CD14-positive monocyte (primary cell): ENCODE measurements around the gene NUP54. TPM values are rescaled to one million over a fixed set of nuclear protein-coding genes. Genes with fewer than 3 reads are reported as not detected.

Experiments used
- DNase-seq, 3 donors: peaks; one replicate each; pipeline ENCODE4 v3.0.0-alpha.2; 2011 to 2022
- H2AFZ ChIP-seq: 2 replicates; pipeline ENCODE4 v1.6.0; 2012; ENCODE audit warnings: mild to moderate bottlenecking, low read depth, low read length, inconsistent platforms; ENCODE audit not compliant: insufficient read depth, poor library complexity, severe bottlenecking
- H3K27ac ChIP-seq, 2 donors: 1 replicate in 1 of 2; 2 replicates in 1 of 2; pipeline ENCODE4 v1.5.1; 2012 to 2013; ENCODE audit warnings: low read length in 2 of 2, control low read depth in 1 of 2, inconsistent platforms in 1 of 2, low read depth in 1 of 2, mild to moderate bottlenecking in 1 of 2
- H3K27me3 ChIP-seq, 2 donors: one replicate each; pipeline versions ENCODE4 v1.6.0 to v1.6.1; 2011 to 2013; ENCODE audit warnings: low read length in 2 of 2; ENCODE audit not compliant: control insufficient read depth in 2 of 2, insufficient read depth in 2 of 2
- H3K36me3 ChIP-seq, 2 donors: replicated peaks in 1 of 2; 1 replicate in 1 of 2; 2 replicates in 1 of 2; pipeline versions ENCODE4 v1.5.1 to v1.6.1; 2012 to 2013; ENCODE audit warnings: low read length in 2 of 2, control low read depth in 1 of 2, inconsistent platforms in 1 of 2, mild to moderate bottlenecking in 1 of 2; ENCODE audit not compliant: insufficient read depth in 2 of 2, control insufficient read depth in 1 of 2
- H3K4me1 ChIP-seq, 2 donors: 1 replicate in 1 of 2; 2 replicates in 1 of 2; pipeline versions ENCODE4 v1.5.1 to v1.6.1; 2012 to 2013; ENCODE audit warnings: low read length in 2 of 2, control low read depth in 1 of 2, inconsistent platforms in 1 of 2, mild to moderate bottlenecking in 1 of 2, moderate library complexity in 1 of 2; ENCODE audit not compliant: insufficient read depth in 2 of 2, control insufficient read depth in 1 of 2
- H3K4me2 ChIP-seq: replicated peaks from 2 replicates; pipeline ENCODE3; 2012; ENCODE audit warnings: low read length, moderate library complexity, mild to moderate bottlenecking; ENCODE audit not compliant: poor library complexity, severe bottlenecking; ENCODE audit errors: extremely low read depth
- H3K4me3 ChIP-seq, 3 experiments: fragments of 200-600 bp in 1 of 3; sonication (generic) in 1 of 3; replicated peaks in 1 of 3; 1 replicate in 2 of 3; 2 replicates in 1 of 3; pipeline ENCODE4 v1.5.1; 2011 to 2013; ENCODE audit warnings: low read length in 3 of 3, mild to moderate bottlenecking in 3 of 3, control low read depth in 2 of 3, low read depth in 2 of 3, inconsistent platforms in 1 of 3, moderate library complexity in 1 of 3
- H3K79me2 ChIP-seq: 2 replicates; pipeline ENCODE4 v1.6.0; 2012; ENCODE audit warnings: mild to moderate bottlenecking, control low read depth, inconsistent platforms, low read length, moderate library complexity; ENCODE audit not compliant: insufficient read depth
- H3K9ac ChIP-seq: 2 replicates; pipeline ENCODE4 v1.6.0; 2017; ENCODE audit warnings: low read length, mild to moderate bottlenecking; ENCODE audit not compliant: insufficient read depth, poor library complexity, severe bottlenecking
- H3K9me3 ChIP-seq, 2 donors: replicated peaks in 1 of 2; 1 replicate in 1 of 2; 2 replicates in 1 of 2; pipeline versions ENCODE4 v1.5.1 to v1.6.1; 2012 to 2013; ENCODE audit warnings: low read length in 2 of 2, control low read depth in 1 of 2; ENCODE audit not compliant: control insufficient read depth in 1 of 2, insufficient read depth in 1 of 2
- H4K20me1 ChIP-seq: 2 replicates; pipeline ENCODE4 v1.6.0; 2012; ENCODE audit warnings: mild to moderate bottlenecking, low read length, control low read depth, moderate library complexity; ENCODE audit not compliant: insufficient read depth
- H3K27ac Mint-ChIP-seq, 7 donors: one replicate each; pipeline ENCODE4 v1.8.0; 2020; ENCODE audit warnings: mild to moderate bottlenecking in 7 of 7, mixed read lengths in 7 of 7, moderate library complexity in 6 of 7, inconsistent platforms in 2 of 7
- H3K27me3 Mint-ChIP-seq, 3 donors: one replicate each; pipeline ENCODE4 v1.8.0; 2021 to 2022; ENCODE audit warnings: low read depth in 3 of 3, mild to moderate bottlenecking in 3 of 3, mixed read lengths in 3 of 3, moderate library complexity in 3 of 3, inconsistent platforms in 1 of 3
- H3K36me3 Mint-ChIP-seq, 2 donors: one replicate each; pipeline ENCODE4 v1.8.0; 2020; ENCODE audit warnings: mixed read lengths in 2 of 2, inconsistent platforms in 1 of 2, mild to moderate bottlenecking in 1 of 2
- H3K4me1 Mint-ChIP-seq: one replicate; pipeline ENCODE4 v1.8.0; 2020; ENCODE audit warnings: mild to moderate bottlenecking, mixed read lengths
- H3K4me3 Mint-ChIP-seq, 2 donors: one replicate each; pipeline ENCODE4 v1.8.0; 2020; ENCODE audit warnings: mild to moderate bottlenecking in 2 of 2, mixed read lengths in 2 of 2, moderate library complexity in 1 of 2
- H3K9me3 Mint-ChIP-seq, 7 donors: one replicate each; pipeline ENCODE4 v1.8.0; 2020 to 2022; ENCODE audit warnings: mixed read lengths in 7 of 7, mild to moderate bottlenecking in 6 of 7, moderate library complexity in 6 of 7, inconsistent platforms in 2 of 7
- CTCF ChIP-seq: fragments of 200-600 bp; IDR thresholded peaks from one replicate; pipeline ENCODE4 v1.8.0; 2022; ENCODE audit warnings: antibody characterized with exemption, mild to moderate bottlenecking
- WGBS: methylation state at CpG from one replicate; pipeline ENCODE4 v1.1.5; 2013; ENCODE audit warnings: missing lambda C conversion rate; ENCODE audit not compliant: insufficient coverage; 5-methylcytosine and 5-hydroxymethylcytosine counted together
- intact Hi-C, 2 donors: fragments of 100-400 bp; cut with micrococcal nuclease; formaldehyde crosslinking; loops; one replicate each; pipeline versions ENCODE4 v1.15.0 to v1.15.1; 2023
- polyA plus RNA-seq, 3 donors: library from polyadenylated mRNA; depleted of rRNA in 1 of 3; unstranded in 2 of 3; stranded (reverse) in 1 of 3; fragments of 300-500 nt in 2 of 3; fragments of >200 nt in 1 of 3; fragmentation: Illumina TruSeq in 2 of 3; gene quantifications; 1 replicate in 2 of 3; 2 replicates in 1 of 3; pipeline ENCODE4 v1.2.3, GENCODE V29; 2012 to 2021

The NUP54 gene
- polyA plus RNA-seq, 3 donors, result 15.0 to 25.0 (median 16.2) TPM

- Mint-ChIP-seq H3K36me3 (peaks cover 52 to 60% of the 10 kb centered on the region in 2 donors), H3K27ac (peak overlapping the region; percentile 70 to 89 (median 81)), H3K4me3 (no peak overlapping the region), H3K9me3 (peaks cover 0 to 3% (median 0%) of the 10 kb centered on the region in 7 donors), H3K27me3 (no peaks in the 10 kb centered on the region), H3K4me1 (peaks cover 56% of the 10 kb centered on the region)
- Histone ChIP-seq H3K9me3 (no peaks in the 10 kb centered on the region), H3K4me3 (no peak overlapping the region), H4K20me1 (peaks cover 94% of the 10 kb centered on the region), H3K27ac (peak overlapping the region in 1 of 2 donors; percentile 76), H3K4me1 (peaks cover 40 to 52% of the 10 kb centered on the region in 2 donors), H3K27me3 (no peaks in the 10 kb centered on the region), H3K36me3 (peaks cover 29 to 62% of the 10 kb centered on the region in 2 donors), H3K79me2 (peaks cover 48% of the 10 kb centered on the region), H2AFZ (no peak overlapping the region), H3K4me2 (peak overlapping the region; percentile 23), H3K9ac (peak overlapping the region; percentile 2)
- DNase-seq, result peak; percentile 60 to 84 (median 82)
- no peak for TF ChIP-seq CTCF
- intact Hi-C loops, result no loop called here
- WGBS, result no CpG with 5 or more reads among the region's 2 CpGs
These were observed 46.1 kb upstream of the NUP54 start for GRCh38 chr4:76194325-76194724.

- peak overlapping the region in 1 of 2 donors; percentile 46 for H3K27ac ChIP-seq
- peaks cover 29 to 69% of the 10 kb centered on the region in 2 donors for H3K36me3 ChIP-seq
- H3K4me1 ChIP-seq, result peaks cover 23 to 31% of the 10 kb centered on the region in 2 donors
- H3K4me2 ChIP-seq, result no peak overlapping the region
- H3K27me3 Mint-ChIP-seq, result no peaks in the 10 kb centered on the region
- intact Hi-C loops, result no loop called here
- peaks cover 54 to 64% of the 10 kb centered on the region in 2 donors for H3K36me3 Mint-ChIP-seq
- no peak overlapping the region for H2AFZ ChIP-seq
- peaks cover 93% of the 10 kb centered on the region for H4K20me1 ChIP-seq
- no peak for DNase-seq
- WGBS, result 94% methylated on average over 2 of the region's 2 CpGs
- no peak overlapping the region for H3K4me3 ChIP-seq
- H3K4me3 Mint-ChIP-seq, result no peak overlapping the region
- H3K4me1 Mint-ChIP-seq, result peaks cover 35% of the 10 kb centered on the region
- H3K27me3 ChIP-seq, result no peaks in the 10 kb centered on the region
- no peak overlapping the region for H3K9ac ChIP-seq
- H3K79me2 ChIP-seq, result peaks cover 43% of the 10 kb centered on the region
- H3K9me3 Mint-ChIP-seq, result peaks cover 0 to 3% (median 0%) of the 10 kb centered on the region in 7 donors
- H3K27ac Mint-ChIP-seq, result peak overlapping the region in 5 of 7 donors; percentile 57 to 79 (median 65)
- no peaks in the 10 kb centered on the region for H3K9me3 ChIP-seq
- TF ChIP-seq CTCF, result no peak
These were observed 44.0 kb upstream of the NUP54 start for GRCh38 chr4:76192236-76192635.
